ENCODE measurements around the gene PTPRN.
"Not testable (repeated sequence)": the region's sequence is repeated elsewhere in the genome, so short reads cannot be mapped to it uniquely, and the experiment has no call there.

PTPRN gene

DNA sequence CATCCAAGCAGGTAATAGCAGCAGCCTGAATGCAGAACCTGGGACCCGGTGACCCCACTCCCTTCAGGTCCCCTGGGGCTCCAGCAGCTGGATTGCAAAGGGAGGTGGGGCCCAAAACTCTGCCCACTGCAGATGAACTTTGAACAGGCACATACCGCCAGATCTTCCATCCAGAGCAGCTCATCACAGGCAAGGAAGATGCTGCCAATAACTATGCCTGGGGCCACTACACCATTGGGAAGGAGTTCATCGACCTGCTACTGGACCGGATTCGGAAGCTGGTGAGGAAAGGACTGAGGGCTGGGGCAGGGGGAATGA, 39.2 kb downstream of the PTPRN start:
- no peak for DNase-seq (ENCODE audit: low read depth)

DNA sequence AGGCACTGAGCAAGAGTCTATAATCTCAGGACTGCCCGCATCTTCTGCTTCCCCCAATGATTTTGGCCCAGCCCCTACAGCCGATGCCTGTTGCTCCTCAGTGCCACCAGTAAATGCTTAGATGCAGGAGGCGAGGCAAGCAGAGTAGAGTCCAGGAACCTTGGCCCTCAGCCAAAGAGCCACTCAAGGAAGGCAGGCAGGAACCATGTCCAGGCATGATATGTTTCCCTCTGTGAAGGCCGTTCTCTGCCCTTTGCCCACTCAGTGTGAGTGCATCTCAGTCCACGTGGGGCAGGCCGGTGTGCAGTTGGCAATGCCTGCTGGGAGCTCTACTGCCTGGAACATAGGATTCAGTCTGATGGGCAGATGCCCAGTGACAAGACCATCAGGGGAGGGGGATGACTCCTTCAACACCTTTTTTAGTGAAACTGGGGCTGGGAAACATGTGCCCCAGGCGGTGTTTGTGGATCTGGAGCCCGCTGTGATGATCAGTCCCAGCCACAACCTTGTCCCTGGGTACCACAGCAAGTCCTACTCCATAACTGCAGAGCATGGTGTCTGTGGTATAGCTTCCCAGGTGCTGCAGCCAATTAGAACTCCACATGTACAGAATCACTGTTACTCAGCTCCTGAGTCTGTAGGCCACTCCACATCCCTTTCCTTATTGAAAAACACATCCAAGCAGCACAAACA, 39.7 kb downstream of the PTPRN start:
- DNase-seq (ENCODE audit: low read depth), result no peak

DNA sequence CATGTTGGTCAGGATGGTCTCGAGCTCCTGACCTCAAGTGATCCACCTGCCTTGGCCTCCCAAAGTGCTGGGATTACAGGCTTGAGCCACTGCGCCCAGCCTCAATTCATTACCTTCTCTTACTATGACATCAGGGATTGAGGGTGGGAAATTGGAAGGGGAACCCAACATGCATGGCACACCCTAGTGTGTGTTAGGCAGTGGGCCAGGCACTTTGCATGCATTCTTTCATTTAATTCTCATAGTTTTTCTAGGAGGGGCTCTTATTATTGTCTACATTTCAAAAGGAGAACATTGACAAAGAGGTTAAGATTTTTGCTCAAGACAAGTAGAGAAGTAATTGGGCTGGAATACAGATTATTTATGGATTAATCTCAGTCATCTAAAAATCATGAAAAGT, 40.9 kb downstream of the PTPRN start:
- no peak for DNase-seq (ENCODE audit: low read depth)

DNA sequence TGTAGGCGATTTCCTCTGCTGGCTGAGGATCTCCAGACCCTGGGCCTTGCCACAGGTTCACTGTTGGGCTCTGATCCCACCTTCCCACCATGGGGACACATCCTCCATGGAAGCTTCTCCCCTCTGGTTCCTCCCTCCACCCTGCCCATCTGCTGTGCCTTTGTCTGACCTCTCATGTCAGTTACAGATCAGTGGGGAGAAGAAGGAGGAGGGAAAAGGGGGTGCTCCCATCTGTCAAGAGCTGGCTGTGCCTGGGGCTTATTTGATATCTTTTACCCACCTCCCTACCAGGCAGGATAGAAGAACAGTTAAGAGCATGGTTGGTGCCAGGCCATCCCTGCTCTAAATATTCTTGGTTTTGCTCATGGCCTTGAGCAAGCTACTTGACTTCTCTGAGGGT, 42.3 kb downstream of the PTPRN start:
- DNase-seq (ENCODE audit: low read depth), result no peak

DNA sequence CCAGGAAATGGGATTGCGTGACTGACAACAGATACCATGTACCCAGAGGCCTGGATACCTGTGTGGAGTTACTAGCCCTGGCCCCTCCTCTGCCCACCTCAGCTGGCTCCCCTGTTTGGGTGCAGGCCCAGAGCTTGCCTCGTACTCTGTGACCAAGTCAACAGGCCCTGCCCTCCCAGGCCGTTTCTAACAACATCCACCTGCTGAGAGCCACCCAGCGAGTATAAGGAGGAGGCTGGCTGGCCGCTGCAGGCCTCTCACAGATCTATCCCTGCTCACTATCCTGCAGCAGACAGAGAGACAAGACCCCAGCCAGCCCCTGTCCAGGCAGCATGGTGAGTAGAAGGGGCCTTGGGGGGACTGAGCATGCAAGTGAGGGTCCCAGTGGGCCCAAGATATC, 43.0 kb downstream of the PTPRN start:
- DNase-seq (ENCODE audit: low read depth), result no peak

DNA sequence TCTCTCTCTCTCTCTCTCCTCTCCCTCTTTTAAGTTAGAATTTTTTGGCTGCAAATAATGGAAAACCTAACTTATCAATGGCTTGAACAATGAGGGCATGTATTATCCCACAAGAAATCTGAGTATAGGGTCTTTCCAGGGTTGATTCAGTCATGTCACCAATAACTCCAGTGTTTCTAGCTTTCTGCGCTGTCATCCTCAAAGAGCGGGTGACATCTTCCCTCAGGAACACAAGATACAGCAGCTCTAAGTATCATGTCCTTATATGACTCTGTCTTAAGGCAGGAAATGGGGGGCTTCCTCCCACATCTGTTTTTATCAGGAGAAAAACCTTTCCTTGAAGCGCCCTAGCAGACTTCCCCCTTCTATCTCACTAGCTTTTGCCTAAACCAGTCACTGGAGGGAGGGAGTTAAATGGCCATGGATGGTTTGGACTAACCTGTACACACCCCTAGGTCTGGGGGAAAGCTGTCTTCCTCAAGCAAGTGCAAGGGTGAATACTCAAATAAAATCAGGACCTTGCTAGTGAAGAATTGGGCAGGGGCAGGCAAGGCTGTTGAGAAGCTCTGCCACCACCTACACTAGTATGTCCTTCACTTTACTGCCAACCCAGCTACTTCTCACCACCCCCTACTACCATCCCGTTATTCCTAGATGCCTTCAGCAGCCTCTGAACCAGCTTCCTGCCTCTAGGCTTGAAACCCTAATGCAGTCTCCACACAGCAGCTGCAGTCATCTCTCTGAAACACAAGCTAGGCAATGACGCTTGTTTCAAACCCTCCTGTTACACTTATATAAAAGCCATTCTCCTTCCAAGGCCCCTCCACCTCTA, 48.0 kb downstream of the PTPRN start:
- DNase-seq (ENCODE audit: low read depth), result no peak

DNA sequence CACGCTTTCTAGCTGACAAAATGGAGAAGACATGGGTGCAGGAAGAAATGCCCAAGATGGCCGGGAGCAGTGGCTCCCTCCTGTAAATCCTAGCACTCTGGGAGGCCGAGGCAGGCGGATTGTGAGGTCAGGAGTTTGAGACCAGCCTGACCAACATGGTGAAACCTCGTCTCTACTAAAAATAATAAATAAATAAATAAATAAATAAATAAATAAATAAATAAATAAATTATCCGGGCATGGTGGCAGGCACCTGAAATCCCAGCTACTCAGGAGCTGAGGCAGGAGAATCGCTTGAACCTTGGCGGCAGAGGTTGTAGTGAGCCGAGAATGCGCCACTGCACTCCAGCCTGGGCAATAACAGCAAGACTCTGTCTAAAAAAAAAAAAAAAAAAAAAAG, 50.3 kb downstream of the PTPRN start:
- DNase-seq (ENCODE audit: low read depth), result not testable (repeated sequence)

DNA sequence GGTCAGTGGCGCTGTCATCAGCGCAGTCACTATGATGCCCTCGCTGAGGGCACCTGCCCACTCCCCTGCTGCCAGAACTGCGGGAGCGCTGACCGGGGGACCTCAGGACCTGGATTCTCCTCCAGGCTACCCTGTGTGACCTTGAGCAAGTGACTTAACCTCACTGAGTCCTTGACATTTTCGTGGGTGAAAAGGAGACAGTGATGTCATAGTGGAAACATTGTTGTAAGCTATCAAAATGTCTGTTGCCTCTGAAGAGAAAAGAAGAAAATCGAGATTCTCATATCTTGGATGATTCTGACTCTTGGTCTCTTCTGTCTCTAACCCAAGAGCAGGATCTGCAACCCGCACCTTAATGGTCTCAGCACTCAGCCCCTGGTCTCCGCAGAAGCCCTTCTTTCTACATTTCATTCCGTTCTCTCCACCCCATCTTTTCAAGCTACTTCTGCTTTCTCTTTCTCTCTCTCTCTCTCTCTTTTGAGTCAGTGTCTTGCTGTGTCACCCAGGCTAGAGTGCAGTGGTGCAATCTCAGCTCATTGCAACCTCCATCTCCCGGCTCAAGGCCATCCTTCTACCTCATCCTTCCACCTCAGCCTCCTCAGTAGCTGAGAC, 54.5 kb downstream of the PTPRN start:
- DNase-seq (ENCODE audit: low read depth), result peak; percentile 15

DNA sequence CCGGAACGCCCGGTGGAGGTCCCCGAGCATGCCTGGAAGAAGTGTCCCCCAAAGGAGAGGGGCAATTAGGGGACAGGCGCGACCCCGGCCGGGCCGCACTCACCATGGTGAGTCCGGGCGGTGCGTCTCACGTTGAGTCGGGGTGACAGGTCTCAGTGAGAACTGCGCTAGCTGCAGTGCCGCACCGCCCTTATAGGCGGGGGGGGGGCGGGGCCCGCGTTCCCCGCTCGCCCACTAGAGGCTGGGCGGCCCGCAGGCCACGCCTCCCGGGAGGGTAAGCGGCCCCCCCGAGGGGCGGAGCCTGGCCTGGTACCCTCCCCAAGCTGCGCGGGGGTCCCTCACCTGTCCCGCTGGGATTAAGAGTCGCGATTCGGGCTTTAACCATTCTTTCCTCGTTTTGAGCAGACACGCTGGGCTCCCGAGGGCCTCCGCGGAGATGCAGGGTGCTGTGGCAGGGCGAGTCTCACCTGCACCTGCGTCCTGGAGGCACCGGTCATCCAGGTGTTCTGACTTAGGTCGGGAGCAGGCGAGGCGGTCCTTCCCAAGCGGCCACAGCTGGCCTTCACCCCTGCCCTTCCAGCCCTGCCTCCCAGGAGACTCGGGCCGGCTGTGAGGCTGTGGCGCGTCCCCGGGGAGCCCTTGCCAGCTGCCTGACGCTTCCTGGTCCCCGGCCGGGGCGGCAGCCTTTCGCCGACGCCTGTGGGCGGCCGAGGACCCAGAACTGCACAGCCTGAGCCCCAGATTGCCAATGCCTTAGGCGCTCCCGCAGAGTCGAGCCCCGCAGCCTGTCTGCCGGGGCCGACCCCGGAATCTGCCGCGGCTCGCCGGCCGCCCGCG, 55.2 kb downstream of the PTPRN start, which contains the start of gene TUBA4A:
TSS of gene TUBA4A (minus strand) at position 166 of the 837 bp plus-strand sequence. CDS start at position 106, 60 bp downstream.
- DNase-seq (ENCODE audit: low read depth), result peak; percentile 56

DNA sequence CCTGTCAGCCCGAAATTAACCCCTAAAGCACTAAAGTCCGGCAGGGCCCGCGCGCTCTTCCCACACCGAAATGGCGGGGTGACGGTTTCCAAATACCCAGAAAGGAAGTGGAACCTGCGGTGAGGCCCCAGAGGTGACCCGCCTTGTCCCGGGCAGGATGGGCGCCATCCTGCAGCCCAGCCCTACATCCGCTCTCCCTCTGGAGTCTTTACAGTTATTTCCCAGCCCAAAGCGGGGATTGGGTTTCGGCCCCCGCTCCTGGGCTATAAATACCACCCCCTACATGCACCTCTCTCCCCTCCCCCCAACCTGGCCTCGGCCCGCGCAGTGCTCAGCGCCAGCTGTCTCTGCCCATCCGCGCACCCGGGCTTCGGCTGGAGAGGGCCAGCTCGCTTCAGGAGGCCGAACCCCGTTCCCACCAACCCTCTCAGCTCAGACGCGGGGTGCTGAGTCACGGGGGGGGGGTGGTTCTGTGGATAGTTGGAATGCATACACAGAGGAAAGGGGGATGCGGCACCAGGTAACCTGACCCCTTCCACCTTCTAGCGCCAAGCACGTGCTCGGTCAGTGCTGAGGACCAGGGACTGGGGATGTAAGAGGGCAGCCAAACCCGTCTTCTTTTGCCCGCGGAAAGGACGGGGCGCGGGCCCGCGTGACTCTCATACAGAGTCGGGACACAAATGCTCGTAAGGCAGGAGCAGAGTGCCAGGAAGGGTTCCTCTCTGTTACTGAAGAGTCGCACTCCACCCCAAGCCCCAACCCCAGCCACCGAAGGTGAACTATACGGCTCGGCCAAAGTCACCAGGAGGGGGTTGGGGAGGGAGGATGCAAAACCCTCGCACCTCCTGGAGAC, 56.1 kb downstream of the PTPRN start, which contains the start of gene TUBA4B:
TSS of gene TUBA4B (plus strand) at position 344 of the 853 bp plus-strand sequence. CDS start at position 509, 165 bp downstream.
- no peak for DNase-seq (ENCODE audit: low read depth)

DNA sequence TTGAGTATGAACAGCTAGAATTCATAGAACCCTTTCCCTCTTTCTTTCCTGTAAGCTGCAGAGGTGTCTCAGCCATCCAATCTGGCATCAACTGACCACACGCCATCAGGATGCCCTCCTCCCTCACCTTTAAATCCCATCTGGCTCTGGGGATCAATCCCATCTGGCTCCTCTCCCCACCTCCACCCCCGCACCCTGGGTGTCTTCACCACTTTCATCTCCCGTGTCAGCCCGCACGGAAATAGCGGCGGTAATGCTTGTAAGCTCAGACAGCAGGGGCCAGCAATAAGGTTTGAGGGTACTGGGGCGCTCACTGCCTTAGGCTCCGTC, 56.7 kb downstream of the PTPRN start:
- no peak for DNase-seq (ENCODE audit: low read depth)

DNA sequence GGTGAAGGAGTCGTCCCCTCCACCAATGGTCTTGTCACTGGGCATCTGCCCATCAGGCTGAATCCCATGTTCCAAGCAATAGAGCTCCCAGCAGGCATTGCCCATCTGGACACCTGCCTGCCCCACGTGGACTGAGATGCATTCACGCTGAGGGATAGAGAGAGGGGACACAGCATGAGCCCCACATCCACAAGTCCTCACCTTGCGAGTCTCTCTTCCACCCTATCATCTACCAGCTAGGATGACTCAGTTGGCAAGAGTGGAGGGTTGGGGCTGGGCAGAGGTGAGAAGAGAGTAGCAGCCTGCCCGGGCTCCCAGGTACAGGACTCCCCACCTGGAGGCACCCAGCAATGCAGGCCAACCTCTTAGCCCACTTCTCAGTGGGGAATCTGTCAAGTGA, 57.1 kb downstream of the PTPRN start:
- DNase-seq (ENCODE audit: low read depth), result no peak

DNA sequence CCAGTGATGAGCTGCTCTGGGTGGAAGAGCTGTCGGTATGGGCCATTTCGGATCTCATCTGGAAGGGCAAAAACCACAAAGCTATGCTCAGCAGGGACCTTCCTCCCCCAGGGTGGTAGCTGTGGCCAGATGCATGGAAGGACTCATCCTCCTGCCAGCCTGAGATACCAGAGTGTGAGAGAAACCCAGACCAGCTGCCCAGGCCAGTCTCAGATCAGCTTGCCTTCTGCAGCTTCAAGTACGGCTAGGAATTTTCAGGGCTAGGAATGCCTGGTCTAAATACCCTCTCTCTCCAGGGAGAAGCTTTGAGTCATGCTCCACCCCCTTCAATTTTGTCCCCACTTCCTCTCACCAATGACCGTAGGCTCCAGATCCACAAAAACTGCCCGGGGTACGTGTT, 57.5 kb downstream of the PTPRN start:
- peak; percentile 27 for DNase-seq (ENCODE audit: low read depth)

DNA sequence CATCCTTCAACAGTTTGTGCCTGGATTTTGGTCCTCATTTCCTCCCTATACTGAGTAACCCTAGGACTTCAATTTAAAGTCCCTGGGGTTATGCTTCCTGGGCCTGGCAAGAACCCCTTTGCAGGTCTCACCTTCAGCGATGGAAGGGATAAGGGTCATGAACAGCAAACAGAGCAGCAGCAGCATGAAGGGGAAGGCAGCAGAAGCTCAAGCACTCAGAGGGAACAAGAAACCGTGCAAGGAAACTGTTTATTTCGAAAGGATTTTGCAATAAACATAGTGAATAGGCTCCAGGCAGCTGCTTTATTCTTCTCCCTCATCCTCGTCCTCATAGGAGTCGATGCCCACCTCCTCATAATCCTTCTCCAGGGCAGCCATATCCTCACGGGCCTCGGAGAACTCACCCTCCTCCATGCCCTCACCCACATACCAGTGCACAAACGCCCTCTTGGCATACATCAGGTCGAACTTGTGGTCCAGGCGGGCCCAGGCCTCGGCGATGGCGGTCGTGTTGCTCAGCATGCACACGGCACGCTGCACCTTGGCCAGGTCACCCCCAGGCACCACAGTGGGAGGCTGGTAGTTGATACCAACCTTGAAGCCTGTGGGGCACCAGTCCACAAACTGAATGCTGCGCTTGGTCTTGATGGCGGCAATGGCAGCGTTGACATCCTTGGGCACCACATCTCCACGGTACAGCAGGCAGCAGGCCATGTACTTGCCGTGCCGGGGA, 59.0 kb downstream of the PTPRN start:
- DNase-seq (ENCODE audit: low read depth), result peak; percentile 25

DNA sequence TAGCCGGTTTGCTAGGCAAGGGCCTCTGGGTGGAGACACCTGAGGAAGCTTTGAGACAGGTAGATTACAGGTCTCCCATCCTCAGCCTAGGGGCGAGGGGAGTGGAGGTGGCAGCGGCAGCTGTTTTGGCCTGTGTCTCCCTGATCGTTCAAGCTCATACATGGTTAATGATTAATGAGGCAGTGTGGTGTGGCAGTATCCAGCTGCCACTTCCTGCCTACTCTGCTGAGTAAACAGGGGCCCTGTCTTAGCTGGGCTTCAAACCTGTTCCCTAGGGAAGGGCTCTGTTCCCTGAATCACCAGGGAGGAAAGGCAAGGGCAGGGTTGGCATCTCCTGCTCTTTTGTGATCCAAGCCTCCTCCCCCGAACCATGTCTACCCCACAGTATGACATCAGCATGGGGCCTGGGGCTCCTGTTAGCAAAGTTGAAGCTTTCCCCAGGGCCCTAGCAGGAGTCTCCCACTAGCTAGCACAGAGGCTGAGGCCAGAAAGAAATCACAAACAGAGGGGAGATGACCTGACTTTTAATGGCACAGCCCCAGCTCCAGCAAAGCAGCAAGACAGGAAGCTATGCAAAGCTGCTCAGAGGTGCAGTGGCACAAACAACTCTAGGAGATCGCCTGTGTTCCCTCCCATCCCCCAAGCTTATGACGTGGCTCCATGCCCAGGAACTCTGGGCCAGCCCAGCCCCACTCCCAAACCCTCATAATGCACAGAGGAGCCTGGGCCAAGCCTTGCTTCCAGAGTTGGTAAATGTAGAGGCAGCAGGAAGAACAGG, 59.8 kb downstream of the PTPRN start:
- peak; percentile 92 for DNase-seq (ENCODE audit: low read depth)

DNA sequence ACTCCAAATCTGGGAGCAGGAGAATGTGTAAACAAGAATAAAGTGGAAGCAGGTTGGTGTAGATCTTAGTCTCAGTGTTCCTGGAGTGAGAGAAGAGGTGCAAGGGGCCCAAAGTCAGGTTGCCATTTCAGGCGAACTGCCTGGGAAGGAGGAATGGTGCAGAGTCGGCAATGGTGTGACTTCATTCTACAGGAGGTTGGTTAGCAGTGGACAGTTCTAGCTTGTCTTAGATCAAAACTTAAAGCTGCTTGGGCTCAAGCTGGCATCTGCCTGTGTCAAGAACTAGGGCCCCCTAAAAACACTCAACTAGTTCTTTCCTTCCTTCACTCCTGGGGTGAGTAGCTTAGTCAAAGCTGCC, 60.4 kb downstream of the PTPRN start:
- DNase-seq (ENCODE audit: low read depth), result no peak

DNA sequence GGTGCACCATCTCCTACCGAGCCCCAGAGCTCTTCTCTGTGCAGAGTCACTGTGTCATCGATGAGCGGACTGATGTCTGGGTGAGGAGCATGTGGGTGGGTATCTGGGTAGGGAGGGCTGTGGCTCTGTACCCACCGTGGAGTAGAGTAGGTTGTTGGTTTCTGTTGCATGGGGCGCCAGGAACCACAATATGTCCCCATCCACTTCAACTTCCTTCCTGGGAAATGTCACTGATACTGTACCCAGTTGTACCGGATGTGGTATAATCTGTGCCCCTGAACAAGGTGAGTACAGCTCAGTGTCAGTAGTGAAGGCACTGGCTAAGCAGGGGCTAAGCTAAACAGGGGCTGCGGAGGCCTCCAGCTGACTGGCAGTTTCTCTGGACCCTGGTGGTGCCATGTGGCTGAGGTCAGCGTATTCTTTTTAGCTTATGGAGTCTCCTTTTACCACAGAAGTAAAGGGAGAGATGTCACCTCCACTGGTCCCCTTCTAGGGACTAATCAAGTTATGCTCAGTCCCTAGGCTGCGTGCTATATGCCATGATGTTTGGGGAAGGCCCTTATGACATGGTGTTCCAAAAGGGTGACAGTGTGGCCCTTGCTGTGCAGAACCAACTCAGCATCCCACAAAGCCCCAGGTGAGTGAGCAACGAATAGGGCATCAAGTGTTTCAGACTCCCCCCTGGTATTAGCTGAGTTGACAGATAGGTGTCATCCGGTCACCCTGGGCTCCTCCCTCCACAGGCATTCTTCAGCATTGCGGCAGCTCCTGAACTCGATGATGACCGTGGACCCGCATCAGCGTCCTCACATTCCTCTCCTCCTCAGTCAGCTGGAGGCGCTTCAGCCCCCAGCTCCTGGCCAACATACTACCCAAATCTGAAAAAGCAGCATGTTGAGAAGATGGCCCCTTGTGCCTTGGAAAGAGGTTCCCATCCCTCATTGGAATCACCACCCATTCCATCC, 61.2 kb downstream of the PTPRN start:
- DNase-seq (ENCODE audit: low read depth), result no peak

DNA sequence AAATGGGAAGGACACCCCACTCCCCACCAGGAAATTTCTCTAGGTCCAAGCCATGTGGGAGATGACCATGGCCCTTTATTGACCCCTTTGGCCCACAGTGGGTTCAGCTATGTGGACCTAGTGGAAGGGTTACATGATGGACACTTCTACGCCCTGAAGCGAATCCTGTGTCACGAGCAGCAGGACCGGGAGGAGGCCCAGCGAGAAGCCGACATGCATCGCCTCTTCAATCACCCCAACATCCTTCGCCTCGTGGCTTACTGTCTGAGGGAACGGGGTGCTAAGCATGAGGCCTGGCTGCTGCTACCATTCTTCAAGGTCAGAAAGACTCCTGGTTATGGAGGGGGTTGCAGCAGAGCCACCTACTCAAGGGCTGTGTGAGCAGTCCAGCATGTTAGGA, 62.6 kb downstream of the PTPRN start:
- DNase-seq (ENCODE audit: low read depth), result no peak

DNA sequence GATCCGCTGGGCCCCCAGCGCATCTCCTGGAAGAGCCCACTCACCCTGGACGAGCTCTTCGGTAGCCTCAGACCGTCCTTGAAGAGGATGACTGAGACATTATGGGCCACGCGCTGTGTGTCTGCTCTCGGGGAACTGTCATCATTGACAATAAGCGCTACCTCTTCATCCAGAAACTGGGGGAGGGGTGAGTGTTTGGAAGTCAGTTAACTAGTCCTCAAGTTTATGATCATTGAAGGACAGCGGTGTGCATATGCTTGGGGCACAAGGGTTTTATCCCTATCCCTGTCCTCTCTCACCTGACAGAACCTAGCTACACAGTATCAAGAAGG, 63.3 kb downstream of the PTPRN start:
- no peak for DNase-seq (ENCODE audit: low read depth)

Measured in fibroblast of gingiva (primary cell).